IPS-18c (cell line): ENCODE data around the gene HOXC11.

ENCODE experiments used
- H3K4me3 ChIP-seq: 2 replicates; pipeline ENCODE4 v1.7.0; 2013; ENCODE audit warnings: low read depth, mild to moderate bottlenecking, low read length, moderate library complexity; ENCODE audit not compliant: insufficient read depth
- H3K9me3 ChIP-seq: one replicate; pipeline ENCODE4 v1.6.1; 2013; ENCODE audit warnings: mild to moderate bottlenecking, low read length, moderate library complexity; ENCODE audit not compliant: control insufficient read depth, insufficient read depth

The HOXC11 gene

GRCh38 chr12:53966385-53967133 lies 6.4 kb upstream of the HOXC11 start:
- H3K4me3 ChIP-seq, result no peak overlapping the region; the same call in 1 of the 2 replicates

GRCh38 chr12:53967421-53967925 lies 5.5 kb upstream of the HOXC11 start:
- peaks cover 2% of the 10 kb centered on the region for H3K9me3 ChIP-seq
- H3K4me3 ChIP-seq, result no peak overlapping the region

More at GRCh38 chr12:53966385-53967133, 6.4 kb upstream of the HOXC11 start:
- H3K9me3 ChIP-seq, result peaks cover 3% of the 10 kb centered on the region

GRCh38 chr12:53968214-53969127 lies 4.5 kb upstream of the HOXC11 start:
- Histone ChIP-seq H3K4me3 (no peak overlapping the region), H3K9me3 (peaks cover 2% of the 10 kb centered on the region)

- H3K4me3 ChIP-seq, result no peak overlapping the region
- peaks cover 6% of the 10 kb centered on the region for H3K9me3 ChIP-seq
Measured at GRCh38 chr12:53969588-53970259, 3.2 kb upstream of the HOXC11 start.

DNA sequence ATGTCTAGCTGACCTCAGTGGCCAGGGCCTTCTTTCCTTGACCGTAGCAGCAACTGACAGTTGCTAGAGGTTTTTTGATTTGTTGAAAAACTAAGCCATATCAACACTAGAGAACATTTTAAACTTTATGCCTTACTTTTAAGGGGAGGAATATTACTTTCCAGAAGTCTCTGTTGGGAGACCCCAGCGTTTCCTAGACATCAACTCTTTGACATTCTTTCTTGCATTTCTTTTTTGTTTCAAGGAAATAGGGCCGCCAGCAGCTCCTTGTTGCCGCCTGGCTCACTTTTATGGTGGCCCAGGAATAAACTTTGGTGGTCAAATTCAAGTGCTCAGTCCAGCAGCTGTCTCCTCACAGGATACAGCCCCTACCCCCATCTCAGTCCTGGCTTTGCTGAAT lies 2.5 kb upstream of the HOXC11 start:
- H3K4me3 ChIP-seq, result no peak overlapping the region
- peaks cover 6% of the 10 kb centered on the region for H3K9me3 ChIP-seq

DNA sequence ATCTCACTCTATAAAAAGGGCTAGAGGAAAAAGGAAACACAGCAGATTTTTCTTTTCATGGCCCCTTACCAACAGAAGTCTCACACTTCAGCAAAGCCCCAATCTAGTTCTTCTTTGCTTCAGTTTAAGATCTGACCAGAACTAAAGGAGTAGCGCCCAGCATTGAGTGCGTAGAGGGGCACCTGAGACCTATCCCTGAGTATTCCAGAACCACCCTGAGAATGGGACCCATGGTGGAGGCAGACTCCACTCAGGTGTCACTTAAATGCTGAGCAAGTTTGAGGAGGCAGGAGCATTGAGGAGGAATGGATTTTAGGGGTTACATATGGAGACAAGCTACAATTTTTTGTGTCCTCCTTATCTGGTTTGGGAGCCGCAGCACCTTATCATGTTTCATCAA lies 1.8 kb upstream of the HOXC11 start:
- Histone ChIP-seq H3K4me3 (no peak overlapping the region), H3K9me3 (peaks cover 6% of the 10 kb centered on the region)

- Histone ChIP-seq H3K9me3 (peaks cover 6% of the 10 kb centered on the region), H3K4me3 (no peak overlapping the region)
Measured at GRCh38 chr12:53971686-53972085, 1.2 kb upstream of the HOXC11 start.

DNA sequence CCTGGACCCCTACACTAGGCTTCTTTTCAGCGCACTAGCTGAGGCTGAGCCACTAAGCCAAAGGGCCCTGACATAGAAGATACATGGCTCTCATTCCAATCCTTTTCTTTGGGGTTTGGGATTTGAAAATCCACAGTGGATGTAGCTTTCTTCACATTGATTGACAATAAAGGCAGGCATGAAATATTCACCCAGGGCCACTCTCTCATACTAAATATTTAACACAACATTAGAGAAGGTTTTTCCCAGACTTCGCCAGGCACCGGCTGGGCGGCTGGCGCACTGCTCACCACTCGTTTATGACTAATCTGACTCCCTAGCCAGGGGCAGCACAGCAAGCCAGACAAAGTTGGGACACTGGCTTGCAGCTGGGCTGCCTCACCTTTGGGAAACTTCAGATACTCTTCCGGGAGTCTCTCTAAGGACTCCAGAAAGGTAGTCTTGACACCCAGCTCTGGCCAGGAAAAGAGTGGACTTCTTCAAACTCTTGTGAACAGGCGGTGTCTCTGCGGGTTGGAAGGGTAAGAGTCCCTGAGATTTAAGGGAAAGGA lies 699 bp upstream of the HOXC11 start:
- Histone ChIP-seq H3K9me3 (peaks cover 4% of the 10 kb centered on the region), H3K4me3 (no peak overlapping the region)

GRCh38 chr12:53973236-53974042 lies 513 bp downstream of the HOXC11 start:
- peaks cover 4% of the 10 kb centered on the region for H3K9me3 ChIP-seq
- no peak overlapping the region for H3K4me3 ChIP-seq

DNA sequence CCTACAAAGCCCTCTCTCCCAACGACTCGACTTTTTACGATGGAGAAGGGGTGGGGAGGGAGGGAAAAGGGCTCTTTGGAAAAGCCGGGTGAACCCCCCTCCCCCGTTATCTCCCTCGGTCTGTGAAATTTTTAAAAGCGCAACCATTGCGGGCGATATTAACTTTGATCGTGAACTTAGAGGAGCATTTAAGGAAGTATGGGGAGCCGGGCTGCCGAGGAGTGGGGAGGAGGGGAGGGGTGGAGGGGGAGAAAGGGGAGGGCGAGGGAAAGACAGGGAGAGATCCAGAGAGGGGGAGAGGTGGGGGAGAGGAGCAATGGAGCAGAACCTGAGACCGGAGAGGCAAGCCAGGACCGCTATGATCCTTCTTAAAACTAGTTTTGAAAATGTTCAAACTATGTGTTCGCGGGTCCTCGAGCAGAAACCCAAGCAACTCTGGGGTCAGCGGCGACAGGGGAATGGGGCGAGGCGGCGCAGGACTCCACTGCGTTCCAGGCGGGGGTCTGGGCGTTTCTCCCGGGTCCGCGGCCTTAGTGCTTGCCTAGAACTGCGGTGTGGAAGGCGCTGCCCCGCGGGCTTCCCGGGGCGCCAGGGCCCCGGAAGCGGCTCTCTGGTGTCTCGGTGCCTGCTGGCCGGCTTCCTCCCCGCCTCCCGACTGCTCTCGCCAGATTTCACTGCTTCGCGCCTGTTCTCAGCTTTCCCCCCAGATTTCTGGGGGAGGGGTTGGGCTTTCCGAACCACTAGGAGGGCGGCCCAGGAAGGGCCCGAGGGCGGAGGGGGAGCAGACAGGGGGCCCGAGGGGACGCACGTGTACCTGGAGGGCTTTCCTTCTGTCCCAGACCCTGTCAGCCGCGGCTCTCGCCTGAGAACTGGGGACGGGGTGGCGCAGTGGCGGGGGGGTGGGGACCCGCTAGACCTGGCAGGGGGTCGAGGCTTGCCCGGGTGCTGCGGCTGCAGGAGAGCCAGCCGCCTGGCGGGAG lies 1.4 kb downstream of the HOXC11 start, which contains the start of gene HOTAIR:
Gene HOTAIR (minus strand): TSS at position 871 of the 980 bp plus-strand sequence.
- Histone ChIP-seq H3K4me3 (no peak within 1 kb of the TSS), H3K9me3 (peaks cover 4% of the 10 kb centered on the region)

- Histone ChIP-seq H3K9me3 (peaks cover 4% of the 10 kb centered on the region), H3K4me3 (no peak overlapping the region)
Measured at GRCh38 chr12:53975064-53975471, 2.1 kb downstream of the HOXC11 start.

GRCh38 chr12:53975479-53976152 lies 2.7 kb downstream of the HOXC11 start:
- Histone ChIP-seq H3K4me3 (no peak overlapping the region), H3K9me3 (peaks cover 4% of the 10 kb centered on the region)

GRCh38 chr12:53976172-53976822 lies 3.4 kb downstream of the HOXC11 start:
- Histone ChIP-seq H3K9me3 (peaks cover 4% of the 10 kb centered on the region), H3K4me3 (no peak overlapping the region)

GRCh38 chr12:53976823-53977595 lies 4.1 kb downstream of the HOXC11 start:
- H3K4me3 ChIP-seq, result no peak overlapping the region

More at GRCh38 chr12:53976823-53977595, 4.1 kb downstream of the HOXC11 start:
- H3K9me3 ChIP-seq, result peaks cover 4% of the 10 kb centered on the region
